Activated CD8-positive, alpha-beta T cell treated with anti-CD3 and anti-CD28 coated beads for 36 hours (primary cell): Measurements from ENCODE around the gene FAM229B. TPM values are rescaled to one million over a fixed set of nuclear protein-coding genes. Genes with fewer than 3 reads are reported as not detected.

Experiments
- ATAC-seq: fragments of 200-7000 bp; cut with Tn5 transposase; one replicate; pipeline ENCODE4 v1.10.0; 2021; ENCODE audit warnings: mild to moderate bottlenecking, moderate library complexity
- CTCF ChIA-PET: fragments of 350-600 bp; sonication (Branson Sonifier 250); formaldehyde crosslinking; loops from one replicate; lab custom pipeline; 2021; ENCODE audit warnings: antibody characterized with exemption; lab: Charles Lee
- POLR2A ChIA-PET: fragments of 350-600 bp; sonication (Branson Sonifier 250); formaldehyde crosslinking; loops from one replicate; lab custom pipeline; 2021; ENCODE audit warnings: antibody characterized with exemption; lab: Charles Lee
- DNase-seq: peaks from one replicate; pipeline ENCODE4 v3.0.0-alpha.2; 2020
- H3K27ac Mint-ChIP-seq: one replicate; pipeline ENCODE4 v1.8.0; 2021; ENCODE audit warnings: mild to moderate bottlenecking, mixed read lengths
- H3K27me3 Mint-ChIP-seq: one replicate; pipeline ENCODE4 v1.8.0; 2021; ENCODE audit warnings: mixed read lengths
- H3K36me3 Mint-ChIP-seq: one replicate; pipeline ENCODE4 v1.8.0; 2021; ENCODE audit warnings: low read depth, mixed read lengths
- H3K4me1 Mint-ChIP-seq: one replicate; pipeline ENCODE4 v1.8.0; 2021; ENCODE audit warnings: low read depth, mixed read lengths
- H3K4me3 Mint-ChIP-seq: one replicate; pipeline ENCODE4 v1.8.0; 2021; ENCODE audit warnings: mild to moderate bottlenecking, moderate library complexity, mixed read lengths
- H3K9me3 Mint-ChIP-seq: one replicate; pipeline ENCODE4 v1.8.0; 2021; ENCODE audit warnings: mixed read lengths
- CTCF ChIP-seq: fragments of 200-600 bp; IDR thresholded peaks from one replicate; pipeline ENCODE4 v1.8.0; 2022; ENCODE audit warnings: antibody characterized with exemption, mild to moderate bottlenecking
- intact Hi-C: fragments of 100-400 bp; cut with micrococcal nuclease; formaldehyde crosslinking; loops from one replicate; pipeline ENCODE4 v1.10.0; 2022
- total RNA-seq, 2 experiments: library from RNA; stranded (reverse); gene quantifications; one replicate each; pipeline ENCODE4 v1.2.3, GENCODE V29; 2021

The FAM229B gene
- total RNA-seq, 2 experiments from 2014 or later = 7.6 to 10.2 TPM

DNA sequence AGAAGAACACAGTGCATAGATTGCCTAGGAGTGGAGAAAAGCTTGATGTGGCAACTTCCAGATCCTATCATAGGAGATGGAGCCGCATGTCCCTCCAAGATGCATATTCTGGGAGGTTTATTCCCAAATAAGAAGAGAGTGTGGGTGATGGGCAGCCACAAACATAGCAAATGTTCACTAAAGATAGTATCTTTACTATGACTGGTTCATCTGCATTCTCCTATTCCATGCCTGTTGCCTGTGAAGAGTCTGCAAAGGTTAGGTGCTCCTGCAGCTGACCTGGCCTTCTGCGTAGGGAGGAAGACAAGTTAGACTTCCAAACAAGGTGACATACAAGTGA, 48.0 kb upstream of the FAM229B start:
- Mint-ChIP-seq H3K27me3 (no peaks in the 10 kb centered on the region), H3K36me3 (no peaks in the 10 kb centered on the region), H3K27ac (no peak overlapping the region), H3K4me1 (peaks cover 68% of the 10 kb centered on the region), H3K4me3 (no peak overlapping the region), H3K9me3 (no peaks in the 10 kb centered on the region)
- CTCF ChIA-PET = interaction anchor here (1.5 to 7.4 kb wide), 7 partner anchors 9 to 780 kb away, joined by 4 to 80 read pairs (median 11); a partner anchor contains a TSS
- DNase-seq = no peak
- ATAC-seq = no peak
- POLR2A ChIA-PET = interaction anchor here (0.9 to 1.6 kb wide), 5 partner anchors 29 to 338 kb away, joined by 3 to 5 read pairs (median 3); no protein-coding TSS in a partner anchor
- TF ChIP-seq CTCF = no peak
- intact Hi-C loops = no loop called here

- Mint-ChIP-seq H3K27me3 (no peaks in the 10 kb centered on the region), H3K36me3 (no peaks in the 10 kb centered on the region), H3K4me1 (peaks cover 60% of the 10 kb centered on the region), H3K9me3 (no peaks in the 10 kb centered on the region), H3K27ac (no peak overlapping the region), H3K4me3 (no peak overlapping the region)
- TF ChIP-seq CTCF = no peak
- DNase-seq (no peak), ATAC-seq (no peak)
- intact Hi-C loops = loop anchor here (5.0 kb wide), 3 partner anchors 49 to 559 kb away; partner anchors contain the start of gene REV3L
- POLR2A ChIA-PET = interaction anchor here (0.7 to 1.6 kb wide), 8 partner anchors 14 to 330 kb away, joined by 3 to 5 read pairs (median 4); partner anchors contain the start of gene FYN
- CTCF ChIA-PET = interaction anchor here (0.9 to 7.4 kb wide), 14 partner anchors 9 to 782 kb away, joined by 3 to 80 read pairs (median 14); a partner anchor contains a TSS
These were observed 46.4 kb upstream of the FAM229B start for GRCh38 chr6:112040956-112041355.

GRCh38 chr6:112041535-112041934, 45.9 kb upstream of the FAM229B start:
- Mint-ChIP-seq H3K36me3 (no peaks in the 10 kb centered on the region), H3K27me3 (no peaks in the 10 kb centered on the region), H3K4me1 (peaks cover 55% of the 10 kb centered on the region), H3K4me3 (no peak overlapping the region), H3K9me3 (no peaks in the 10 kb centered on the region), H3K27ac (peak overlapping the region; percentile 99)
- no peak for TF ChIP-seq CTCF
- POLR2A ChIA-PET = interaction anchor here (0.7 to 1.7 kb wide), 8 partner anchors 15 to 331 kb away, joined by 3 to 6 read pairs (median 4); no protein-coding TSS in a partner anchor
- CTCF ChIA-PET = interaction anchor here (1.1 to 7.4 kb wide), 20 partner anchors 8 to 782 kb away, joined by 3 to 80 read pairs (median 12); partner anchors contain the start of gene TRAF3IP2
- intact Hi-C loops = loop anchor here (5.0 kb wide), 3 partner anchors 49 to 559 kb away; partner anchors contain the start of gene REV3L
- no peak for DNase-seq
- no peak for ATAC-seq

- POLR2A ChIA-PET = interaction anchor here (0.6 to 1.7 kb wide), 7 partner anchors 10 to 821 kb away, joined by 3 to 6 read pairs (median 4); partner anchors contain the start of gene FYN
- H3K4me1 Mint-ChIP-seq = peaks cover 40% of the 10 kb centered on the region
- no peaks in the 10 kb centered on the region for H3K36me3 Mint-ChIP-seq
- CTCF ChIA-PET = interaction anchor here (0.5 to 7.4 kb wide), 74 partner anchors 8 to 1724 kb away, joined by 3 to 80 read pairs (median 4); partner anchors contain the start of genes FYN and TRAF3IP2
- no peaks in the 10 kb centered on the region for H3K9me3 Mint-ChIP-seq
- DNase-seq (peak; percentile 97), ATAC-seq (peak; percentile 92)
- intact Hi-C loops = loop anchor here (1.0 to 5.0 kb wide), 6 partner anchors 51 to 785 kb away; partner anchors contain the start of gene REV3L
- H3K27ac Mint-ChIP-seq = peak overlapping the region; percentile 99
- H3K27me3 Mint-ChIP-seq = no peaks in the 10 kb centered on the region
- peak; percentile 90 for TF ChIP-seq CTCF
- H3K4me3 Mint-ChIP-seq = peak overlapping the region; percentile 86
These were observed 44.1 kb upstream of the FAM229B start for GRCh38 chr6:112043032-112044007.
